GM12892 (cell line): ENCODE data around the gene ZNF391.

Source experiments
- POLR2A ChIP-seq: IDR thresholded peaks from 2 replicates; pipeline ENCODE4 v1.6.1; 2011; ENCODE audit warnings: low read depth, low read length, control low read depth
- POLR2AphosphoS5 ChIP-seq: IDR thresholded peaks from 2 replicates; pipeline ENCODE4 v1.6.1; 2011; ENCODE audit warnings: low read depth, low read length, control low read depth

DNA sequence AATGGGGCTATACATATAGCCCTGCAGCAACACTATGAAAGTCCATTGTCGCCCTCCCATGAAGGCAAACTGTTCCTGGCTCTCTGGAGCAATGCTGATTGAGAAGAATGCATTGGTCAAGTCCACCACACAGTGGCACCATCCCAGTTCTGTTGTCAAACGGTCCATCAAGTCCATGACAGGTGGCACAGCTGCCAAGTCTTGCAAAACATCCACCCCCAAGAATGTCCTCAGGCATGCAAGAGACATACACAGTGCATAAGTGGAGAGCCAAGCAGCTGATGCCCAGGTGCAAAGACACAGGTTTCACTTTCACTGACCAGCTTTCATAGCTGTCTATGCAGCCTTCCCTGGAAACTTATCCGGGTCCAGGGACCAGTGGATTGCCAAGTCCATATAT is 17.5 kb downstream of the ZNF391 start:
- no peak for TF ChIP-seq POLR2A
- no peak for TF ChIP-seq POLR2AphosphoS5
